Measurements from ENCODE around the gene FBXL20.

DNA sequence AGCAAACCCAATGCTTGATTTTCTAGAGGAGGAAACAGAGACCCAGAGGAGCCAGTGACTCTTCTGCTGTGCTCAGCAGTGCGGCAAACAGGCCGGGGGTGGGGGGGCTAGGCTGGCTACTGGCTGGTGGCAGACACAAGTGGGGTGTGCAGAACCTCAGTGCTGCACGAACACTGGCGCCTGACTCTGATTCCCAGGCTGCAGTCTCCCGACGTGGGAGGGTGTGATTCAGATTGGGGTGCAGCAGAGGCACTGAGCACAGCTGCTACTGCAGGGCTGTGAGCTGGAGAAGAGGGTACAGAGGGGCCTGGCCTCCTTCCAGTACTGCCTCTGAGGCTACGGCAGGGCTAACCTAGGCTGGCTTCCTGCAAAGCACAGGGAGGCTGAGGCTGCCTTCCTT lies 193.3 kb downstream of the FBXL20 start:
- no peak for TF ChIP-seq POLR2A (IDR thresholded peaks at IDR 0.05)
- no peak for TF ChIP-seq CTCF (IDR thresholded peaks at IDR 0.05)
- TF ChIP-seq POLR2AphosphoS5 (IDR thresholded peaks at IDR 0.05), result no peak

Measured in breast epithelium (tissue), 3 donors.